ENCODE measurements around the gene STK10.
A peak's percentile ranks its signal among the peaks of the same experiment; 100 is the strongest.
"Not testable (repeated sequence)": the region's sequence is repeated elsewhere in the genome, so short reads cannot be mapped to it uniquely, and the experiment has no call there.

The STK10 gene

GRCh38 chr5:172049226-172049796, 138.7 kb downstream of the STK10 start:
- no peak for DNase-seq

GRCh38 chr5:172048539-172049101, 139.4 kb downstream of the STK10 start:
- no peak for DNase-seq

DNA sequence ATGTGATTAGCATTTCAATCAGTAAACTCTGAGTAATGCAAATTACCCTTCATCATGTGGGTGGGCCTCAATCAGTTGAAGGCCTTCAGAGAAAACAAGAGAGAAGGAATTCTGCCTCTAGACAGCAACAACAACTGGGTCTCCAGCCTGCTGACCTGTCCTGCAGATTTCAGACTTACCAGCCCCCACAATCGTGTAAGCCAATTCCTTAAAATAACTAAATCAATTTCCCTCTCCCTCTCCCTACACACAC, 139.9 kb downstream of the STK10 start:
- DNase-seq = no peak

DNA sequence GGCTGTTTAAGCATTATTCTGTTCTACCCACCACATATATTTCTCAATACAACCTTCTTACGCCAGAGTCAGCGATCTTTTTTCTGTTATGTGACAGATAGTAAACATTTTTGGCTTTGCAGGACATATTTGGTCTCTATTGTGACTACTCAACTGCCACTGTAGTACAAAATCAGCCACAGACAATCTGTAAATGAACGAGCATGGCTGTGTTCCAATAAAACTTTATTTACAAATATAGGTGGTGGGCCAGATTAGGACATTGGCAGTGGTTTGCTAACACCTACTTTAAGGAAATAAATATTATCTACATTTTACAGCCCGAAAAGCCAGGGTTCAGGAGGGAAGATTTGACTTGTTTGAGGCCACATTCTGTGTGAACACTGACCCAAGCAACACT, 141.4 kb downstream of the STK10 start:
- no peak for DNase-seq

DNA sequence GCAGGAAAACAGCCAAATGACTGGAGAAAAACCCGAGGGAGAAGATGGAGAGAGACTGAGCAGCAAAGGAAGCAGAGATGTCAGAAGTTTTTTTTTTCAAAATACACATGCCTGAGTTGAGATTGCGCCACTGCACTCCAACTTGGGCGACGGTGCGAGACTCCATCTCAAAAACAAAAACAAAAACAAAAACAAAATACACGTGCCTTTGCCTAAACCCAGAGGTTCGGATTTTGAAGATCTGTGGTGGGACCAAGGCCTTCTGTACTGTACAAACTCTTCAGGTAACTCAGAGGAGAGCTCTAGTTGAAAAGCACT, 142.8 kb downstream of the STK10 start:
- no peak for DNase-seq

GRCh38 chr5:172044631-172045314, 143.3 kb downstream of the STK10 start:
- no peak for DNase-seq

GRCh38 chr5:172043865-172044264, 144.2 kb downstream of the STK10 start:
- DNase-seq = no peak

- DNase-seq = no peak
Observed at GRCh38 chr5:172042183-172042582, 145.8 kb downstream of the STK10 start.

DNA sequence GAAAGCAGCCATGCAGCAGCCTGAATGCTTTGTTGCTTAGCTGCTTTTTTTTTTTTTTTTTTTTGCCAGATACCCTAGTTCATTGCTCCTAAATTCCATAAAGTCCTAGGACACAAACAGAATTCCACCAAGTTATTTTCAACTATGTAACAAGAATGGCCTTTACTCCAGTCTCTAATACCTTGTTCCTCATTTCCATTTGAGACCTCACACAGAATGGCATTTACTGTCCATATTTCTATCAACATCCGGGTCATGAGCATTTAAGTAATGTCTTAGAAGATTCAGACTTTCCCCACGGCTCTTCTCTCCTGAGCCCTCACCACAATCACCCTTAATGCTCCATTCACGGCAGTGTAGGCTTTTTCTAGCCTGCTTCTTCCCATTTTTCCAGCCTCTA, 149.9 kb downstream of the STK10 start:
- DNase-seq = no peak

GRCh38 chr5:172035049-172035448, 153.0 kb downstream of the STK10 start:
- no peak for DNase-seq

DNA sequence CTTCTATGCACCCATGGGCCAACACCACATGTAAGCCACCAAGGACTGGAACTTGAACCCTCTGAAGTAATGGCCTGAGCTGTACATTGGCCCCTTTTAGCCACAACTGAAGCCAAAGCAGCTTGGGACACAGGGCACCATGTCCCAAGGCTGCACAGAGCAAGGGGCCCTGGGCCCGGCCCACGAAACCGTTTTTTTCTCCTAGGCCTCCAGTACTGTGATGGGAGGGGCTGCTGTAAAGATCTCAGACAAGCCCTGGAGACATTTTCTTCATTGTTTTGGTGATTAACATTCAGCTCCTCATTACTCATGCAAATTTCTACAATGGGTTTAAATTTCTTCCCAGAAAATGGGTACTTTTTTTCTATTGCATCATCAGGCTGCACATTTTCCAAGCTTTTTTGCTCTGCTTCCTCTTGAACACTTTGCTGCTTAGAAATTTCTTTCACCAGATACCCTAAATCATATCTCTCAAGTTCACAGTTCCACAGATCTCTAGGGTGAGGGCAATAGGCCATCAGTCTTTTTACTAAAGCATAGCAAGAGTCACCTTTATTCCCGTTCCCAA, 156.0 kb downstream of the STK10 start:
- no peak for DNase-seq

DNA sequence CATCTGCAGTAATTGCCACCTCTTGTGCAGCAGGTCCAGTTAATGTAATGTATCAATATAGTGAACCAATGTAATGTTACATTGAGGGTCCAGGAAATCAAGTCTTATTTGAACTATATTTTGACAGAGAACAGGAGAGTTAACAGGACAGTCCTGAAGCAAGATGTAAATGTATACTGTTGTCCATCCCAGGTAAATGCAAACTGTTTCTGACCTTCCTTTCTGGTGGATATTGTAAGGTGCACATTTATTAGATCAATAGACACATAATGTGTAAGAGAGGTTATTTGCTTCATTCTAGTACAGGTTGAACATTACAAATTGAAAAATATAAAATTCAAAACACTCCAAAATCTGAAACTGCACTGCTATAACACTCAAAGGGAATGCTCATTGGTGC, 158.1 kb downstream of the STK10 start:
- DNase-seq = no peak

DNA sequence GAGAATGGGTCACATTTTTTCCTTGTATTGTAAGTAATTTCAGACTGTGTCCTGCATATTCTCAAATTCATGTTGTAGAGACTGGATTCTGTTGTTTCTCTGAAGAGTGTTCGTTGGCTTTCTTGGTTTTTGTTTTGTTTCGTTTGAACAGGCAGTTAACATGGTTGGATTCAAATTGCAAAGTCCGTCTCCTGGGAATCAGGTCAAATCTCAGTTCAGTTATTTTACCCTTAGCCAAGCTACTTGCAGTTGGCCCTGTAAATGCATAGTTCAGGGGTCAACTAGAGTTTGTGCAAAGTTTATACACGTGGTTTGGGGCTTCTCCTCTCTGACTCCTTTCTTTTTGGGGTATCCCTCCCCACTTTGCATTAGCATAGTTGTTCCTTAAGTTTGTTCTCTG, 159.9 kb downstream of the STK10 start:
- no peak for DNase-seq

- DNase-seq = not testable (repeated sequence)
Observed at GRCh38 chr5:172020110-172020786, 167.8 kb downstream of the STK10 start.

DNA sequence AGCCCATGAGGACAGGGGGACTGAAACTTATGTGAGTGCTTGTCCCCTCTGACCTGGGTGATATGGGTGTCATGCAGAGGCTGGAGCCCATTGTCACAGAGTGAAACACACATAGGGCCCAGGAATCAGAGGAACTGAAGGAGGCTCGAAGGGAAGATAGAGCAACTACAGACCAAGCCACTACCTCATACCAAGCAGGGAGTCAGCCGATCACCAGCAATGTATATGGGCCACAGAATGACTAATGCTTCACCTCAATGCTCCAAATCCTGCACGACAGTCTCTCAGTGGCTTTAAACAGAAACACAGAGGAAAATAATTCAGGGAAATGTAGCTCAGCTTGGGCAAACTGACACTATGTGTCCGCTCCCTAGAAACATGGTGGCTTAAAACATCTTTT, 172.7 kb downstream of the STK10 start:
- DNase-seq = no peak

- DNase-seq = no peak
Observed at GRCh38 chr5:172010278-172010677, 177.7 kb downstream of the STK10 start.

GRCh38 chr5:172009536-172010270, 178.3 kb downstream of the STK10 start:
- DNase-seq = no peak

GRCh38 chr5:172008689-172009141, 179.3 kb downstream of the STK10 start:
- DNase-seq = no peak

GRCh38 chr5:172008111-172008455, 179.9 kb downstream of the STK10 start:
- no peak for DNase-seq

GRCh38 chr5:172007175-172008110, 180.6 kb downstream of the STK10 start:
- no peak for DNase-seq

- DNase-seq = peak; percentile 87
Observed at GRCh38 chr5:172006321-172007174, 181.5 kb downstream of the STK10 start, which contains the start of gene FBXW11. Gene FBXW11 (minus strand): TSS chr5:172006638. CDS start chr5:172006502, 136 bp downstream.

All from NCI-H526 treated with DMSO at 0.1 percent for 48 hours (cell line).